ENCODE results near the gene ZNF484. TPM values are rescaled to one million over a fixed set of nuclear protein-coding genes. Genes with fewer than 3 reads are reported as not detected.
"Not testable (repeated sequence)": the region's sequence is repeated elsewhere in the genome, so short reads cannot be mapped to it uniquely, and the experiment has no call there.

ZNF484 gene
- total RNA-seq, 1 experiment from 2014 or later: 7.2 TPM

DNA sequence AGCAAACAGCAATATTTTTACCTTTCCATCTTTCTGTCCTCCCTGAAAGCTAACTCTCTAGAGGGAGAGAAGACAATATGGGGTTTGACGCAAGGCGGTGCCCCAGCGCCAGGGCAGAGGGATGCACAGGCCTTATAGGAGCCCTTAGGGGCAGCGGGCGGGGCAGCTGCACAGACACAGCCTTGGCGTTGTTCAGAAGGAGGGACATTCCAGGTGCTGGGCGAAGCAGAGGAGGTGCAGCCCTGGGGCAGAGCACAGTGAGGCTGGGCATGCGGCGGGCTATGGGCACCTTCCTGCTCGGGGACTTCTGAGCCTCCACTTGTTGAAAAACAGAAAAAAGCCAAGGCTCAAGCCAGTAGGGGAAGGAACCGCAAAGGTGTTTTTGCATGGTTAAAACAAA lies 79.5 kb downstream of the ZNF484 start:
- ATAC-seq (no peak), DNase-seq (ENCODE audit: low read depth, low spot score) (no peak)
- no peaks in the 10 kb centered on the region for H4K20me1 ChIP-seq (ENCODE audit: insufficient read depth)
- ChIA-PET POLR2A (no interaction called here), CTCF (no interaction called here), RAD21 (ENCODE audit: low non-redundant PET in 1 of 2, low total read pairs in 2 of 2, uncharacterized antibody in 2 of 2, unreplicated experiment in 2 of 2) (no interaction called here)
- no peaks in the 10 kb centered on the region for H3K27me3 ChIP-seq (ENCODE audit: insufficient read depth, low read length)
- H3K4me2 ChIP-seq (ENCODE audit: low read length): no peak overlapping the region
- H3K9me2 ChIP-seq (ENCODE audit: insufficient read depth): no peaks in the 10 kb centered on the region
- intact Hi-C loops (cut with micrococcal nuclease): no loop called here
- no peaks in the 10 kb centered on the region for H3K9me3 ChIP-seq (ENCODE audit: control insufficient read depth in 1 of 2, insufficient read depth in 1 of 2, low read depth in 1 of 2, low read length in 2 of 2)
- H3K36me3 ChIP-seq (ENCODE audit: control insufficient read depth in 1 of 2, insufficient read depth in 2 of 2, low read length in 2 of 2): no peaks in the 10 kb centered on the region
- TF ChIP-seq ATF3 (IDR thresholded peaks at IDR 0.05) (no peak), ELF1 (IDR thresholded peaks at IDR 0.05; ENCODE audit: borderline replicate concordance, low read depth) (no peak), SP1 (IDR thresholded peaks at IDR 0.05; ENCODE audit: low read depth) (no peak), CTCF (IDR thresholded peaks at IDR 0.05 in 2 of 3, conservative IDR thresholded peaks at IDR 0.05 in 1 of 3; ENCODE audit: borderline replicate concordance in 1 of 3, insufficient read depth in 1 of 3, low read depth in 2 of 3, low read length in 2 of 3) (no peak), TCF7L2 (IDR thresholded peaks at IDR 0.05; ENCODE audit: borderline replicate concordance, extremely low read depth, insufficient read depth, insufficient read length) (no peak), EGR1 (IDR thresholded peaks at IDR 0.05; ENCODE audit: low read depth) (no peak), POLR2AphosphoS5 (IDR thresholded peaks at IDR 0.05; ENCODE audit: low read depth, low read length) (no peak)
- TF ChIP-seq, protein P1, sequence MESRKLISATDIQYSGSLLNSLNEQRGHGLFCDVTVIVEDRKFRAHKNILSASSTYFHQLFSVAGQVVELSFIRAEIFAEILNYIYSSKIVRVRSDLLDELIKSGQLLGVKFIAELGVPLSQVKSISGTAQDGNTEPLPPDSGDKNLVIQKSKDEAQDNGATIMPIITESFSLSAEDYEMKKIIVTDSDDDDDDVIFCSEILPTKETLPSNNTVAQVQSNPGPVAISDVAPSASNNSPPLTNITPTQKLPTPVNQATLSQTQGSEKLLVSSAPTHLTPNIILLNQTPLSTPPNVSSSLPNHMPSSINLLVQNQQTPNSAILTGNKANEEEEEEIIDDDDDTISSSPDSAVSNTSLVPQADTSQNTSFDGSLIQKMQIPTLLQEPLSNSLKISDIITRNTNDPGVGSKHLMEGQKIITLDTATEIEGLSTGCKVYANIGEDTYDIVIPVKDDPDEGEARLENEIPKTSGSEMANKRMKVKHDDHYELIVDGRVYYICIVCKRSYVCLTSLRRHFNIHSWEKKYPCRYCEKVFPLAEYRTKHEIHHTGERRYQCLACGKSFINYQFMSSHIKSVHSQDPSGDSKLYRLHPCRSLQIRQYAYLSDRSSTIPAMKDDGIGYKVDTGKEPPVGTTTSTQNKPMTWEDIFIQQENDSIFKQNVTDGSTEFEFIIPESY (IDR thresholded peaks at IDR 0.05; ENCODE audit: extremely low read depth, insufficient replicate concordance, low read length): no peak
- H2AFZ ChIP-seq (ENCODE audit: low read depth, low read length, poor library complexity, severe bottlenecking): no peak overlapping the region
- no peak overlapping the region for H3K9ac ChIP-seq (ENCODE audit: low read length)
- no peak overlapping the region for H3K27ac ChIP-seq (ENCODE audit: low read depth, low read length)
- no peaks in the 10 kb centered on the region; a peak in 1 of 4 replicates for H3K4me1 ChIP-seq (ENCODE audit: control insufficient read depth in 1 of 2, insufficient read depth in 2 of 2, low read length in 2 of 2)
- H3K4me3 ChIP-seq (replicated peaks in 1 of 2; ENCODE audit: low read depth in 1 of 2, low read length in 2 of 2): no peak overlapping the region
- no TSS peak for BruUV-seq (replicated peaks)
- H3K79me2 ChIP-seq (ENCODE audit: insufficient read depth, low read length): no peaks in the 10 kb centered on the region

- H3K9ac ChIP-seq (ENCODE audit: low read length); RAD21 ChIA-PET (ENCODE audit: low non-redundant PET in 1 of 2, low total read pairs in 2 of 2, uncharacterized antibody in 2 of 2, unreplicated experiment in 2 of 2); H3K9me2 ChIP-seq (ENCODE audit: insufficient read depth); H3K36me3 ChIP-seq (ENCODE audit: control insufficient read depth in 1 of 2, insufficient read depth in 2 of 2, low read length in 2 of 2); H3K9me3 ChIP-seq (ENCODE audit: control insufficient read depth in 1 of 2, insufficient read depth in 1 of 2, low read depth in 1 of 2, low read length in 2 of 2); H3K27ac ChIP-seq (ENCODE audit: low read depth, low read length); ATAC-seq; H3K4me3 ChIP-seq (replicated peaks in 1 of 2; ENCODE audit: low read depth in 1 of 2, low read length in 2 of 2); intact Hi-C loops (cut with micrococcal nuclease); H3K27me3 ChIP-seq (ENCODE audit: insufficient read depth, low read length); POLR2A ChIA-PET; H3K4me2 ChIP-seq (ENCODE audit: low read length); H3K79me2 ChIP-seq (ENCODE audit: insufficient read depth, low read length); DNase-seq (ENCODE audit: low read depth, low spot score); H2AFZ ChIP-seq (ENCODE audit: low read depth, low read length, poor library complexity, severe bottlenecking); BruUV-seq (replicated peaks); H3K4me1 ChIP-seq (ENCODE audit: control insufficient read depth in 1 of 2, insufficient read depth in 2 of 2, low read length in 2 of 2); H4K20me1 ChIP-seq (ENCODE audit: insufficient read depth): not testable (repeated sequence)
- CTCF ChIA-PET: interaction anchor here (0.9 kb wide), 1 partner anchor 13 kb away, joined by 3 read pairs; no protein-coding TSS in a partner anchor
Observed at GRCh38 chr9:92796337-92796804, 81.5 kb downstream of the ZNF484 start.
